Mucosa of descending colon (tissue), 3 donors: Measurements from ENCODE around the gene MAFG. TPM values are rescaled to one million over a fixed set of nuclear protein-coding genes. Genes with fewer than 3 reads are reported as not detected.
A peak's percentile ranks its signal among the peaks of the same experiment; 100 is the strongest.

ENCODE experiments used
- ATAC-seq: fragments of 200-7000 bp; cut with Tn5 transposase; one replicate; pipeline ENCODE4 v1.9.1; 2020; ENCODE audit warnings: mild to moderate bottlenecking, moderate library complexity
- DNase-seq, 3 donors: peaks; one replicate each; pipeline ENCODE4 v3.0.0-alpha.2; 2020
- H3K36me3 ChIP-seq: fragments of 200-600 bp; one replicate; pipeline ENCODE4 v1.8.0; 2021; ENCODE audit warnings: low read depth, mild to moderate bottlenecking
- H3K4me1 ChIP-seq: fragments of 200-600 bp; one replicate; pipeline ENCODE4 v1.8.0; 2021; ENCODE audit warnings: low read depth, mild to moderate bottlenecking
- H3K4me3 ChIP-seq: fragments of 200-600 bp; one replicate; pipeline ENCODE4 v1.8.0; 2021; ENCODE audit warnings: mild to moderate bottlenecking
- H3K9me3 ChIP-seq: fragments of 200-600 bp; one replicate; pipeline ENCODE4 v1.8.0; 2021; ENCODE audit warnings: mild to moderate bottlenecking
- intact Hi-C, 2 donors: fragments of 100-400 bp; cut with DNase I in 1 of 2; cut with micrococcal nuclease in 1 of 2; formaldehyde crosslinking; loops; one replicate each; pipeline versions ENCODE4 v1.11.0 to v1.11.1; 2022; cut with DNase I, micrococcal nuclease
- total RNA-seq, 3 donors: library from RNA; stranded (reverse); fragmentation: NEBNext Ultra II Directional in 2 of 3; extraction: Animal tissue kit (Norgen Biotek cat#: 25700) in 2 of 3; gene quantifications; one replicate each; pipeline versions ENCODE4 v1.2.1 to v1.2.4, GENCODE V29; 2021 to 2023
- TF ChIP-seq, protein P1 (sequence below): fragments of 200-600 bp; IDR thresholded peaks from one replicate; pipeline ENCODE4 v1.8.0; 2022; ENCODE audit warnings: antibody characterized with exemption, mild to moderate bottlenecking
- donor health status: DM: no; HTN: no; CAD: no; lungs with moderate emphysema.
- donor health status: DM: no; HTN: no; CAD: no.
- donor health status: DM: no; HTN: yes; CAD: no.

The MAFG gene
- total RNA-seq, 3 donors from 2014 or later, result 17.4 to 34.0 (median 21.1) TPM

DNA sequence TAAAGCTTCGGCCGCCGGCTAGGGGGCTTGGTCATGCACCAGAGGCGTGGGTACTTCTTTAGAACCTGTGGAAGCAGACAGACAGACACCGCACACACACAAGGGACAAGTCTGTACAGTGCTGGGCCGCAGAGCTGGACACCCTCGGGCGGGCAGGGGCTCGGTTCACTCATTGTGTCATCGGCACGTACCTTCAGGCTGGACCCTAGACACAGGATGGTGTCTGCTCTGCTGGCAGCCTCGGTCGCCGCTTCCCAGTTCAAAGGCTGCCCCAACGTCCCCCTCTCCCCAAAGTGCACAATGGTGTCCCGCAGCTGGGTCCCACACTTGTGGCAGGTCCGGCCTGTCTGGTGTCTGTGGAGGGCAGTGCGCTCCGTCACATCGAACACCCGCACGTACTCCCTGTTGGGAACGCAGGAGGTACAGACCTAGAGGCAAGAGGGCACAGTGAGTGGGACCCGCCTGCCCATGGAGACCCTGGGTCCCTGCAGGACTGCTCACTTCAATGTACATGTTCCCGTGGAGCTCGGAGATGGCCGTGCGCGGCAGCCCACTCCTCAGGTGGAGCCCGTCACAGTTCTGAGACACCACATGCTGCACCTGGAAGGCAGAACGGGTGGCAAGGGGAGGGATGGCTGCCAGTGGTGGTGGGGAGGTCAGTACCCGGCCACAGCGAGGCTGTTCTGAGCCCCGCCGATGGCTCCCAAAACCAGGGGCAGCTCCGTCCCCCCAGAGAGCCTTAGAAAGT is 13.3 kb downstream of the MAFG start:
- Histone ChIP-seq H3K9me3 (no peaks in the 10 kb centered on the region), H3K4me3 (no peak overlapping the region), H3K36me3 (peaks cover 9% of the 10 kb centered on the region), H3K4me1 (peaks cover 31% of the 10 kb centered on the region)
- ATAC-seq, result no peak
- TF ChIP-seq, protein P1, sequence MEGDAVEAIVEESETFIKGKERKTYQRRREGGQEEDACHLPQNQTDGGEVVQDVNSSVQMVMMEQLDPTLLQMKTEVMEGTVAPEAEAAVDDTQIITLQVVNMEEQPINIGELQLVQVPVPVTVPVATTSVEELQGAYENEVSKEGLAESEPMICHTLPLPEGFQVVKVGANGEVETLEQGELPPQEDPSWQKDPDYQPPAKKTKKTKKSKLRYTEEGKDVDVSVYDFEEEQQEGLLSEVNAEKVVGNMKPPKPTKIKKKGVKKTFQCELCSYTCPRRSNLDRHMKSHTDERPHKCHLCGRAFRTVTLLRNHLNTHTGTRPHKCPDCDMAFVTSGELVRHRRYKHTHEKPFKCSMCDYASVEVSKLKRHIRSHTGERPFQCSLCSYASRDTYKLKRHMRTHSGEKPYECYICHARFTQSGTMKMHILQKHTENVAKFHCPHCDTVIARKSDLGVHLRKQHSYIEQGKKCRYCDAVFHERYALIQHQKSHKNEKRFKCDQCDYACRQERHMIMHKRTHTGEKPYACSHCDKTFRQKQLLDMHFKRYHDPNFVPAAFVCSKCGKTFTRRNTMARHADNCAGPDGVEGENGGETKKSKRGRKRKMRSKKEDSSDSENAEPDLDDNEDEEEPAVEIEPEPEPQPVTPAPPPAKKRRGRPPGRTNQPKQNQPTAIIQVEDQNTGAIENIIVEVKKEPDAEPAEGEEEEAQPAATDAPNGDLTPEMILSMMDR, result no peak
- intact Hi-C loops, result no loop called here
- no peak for DNase-seq

DNA sequence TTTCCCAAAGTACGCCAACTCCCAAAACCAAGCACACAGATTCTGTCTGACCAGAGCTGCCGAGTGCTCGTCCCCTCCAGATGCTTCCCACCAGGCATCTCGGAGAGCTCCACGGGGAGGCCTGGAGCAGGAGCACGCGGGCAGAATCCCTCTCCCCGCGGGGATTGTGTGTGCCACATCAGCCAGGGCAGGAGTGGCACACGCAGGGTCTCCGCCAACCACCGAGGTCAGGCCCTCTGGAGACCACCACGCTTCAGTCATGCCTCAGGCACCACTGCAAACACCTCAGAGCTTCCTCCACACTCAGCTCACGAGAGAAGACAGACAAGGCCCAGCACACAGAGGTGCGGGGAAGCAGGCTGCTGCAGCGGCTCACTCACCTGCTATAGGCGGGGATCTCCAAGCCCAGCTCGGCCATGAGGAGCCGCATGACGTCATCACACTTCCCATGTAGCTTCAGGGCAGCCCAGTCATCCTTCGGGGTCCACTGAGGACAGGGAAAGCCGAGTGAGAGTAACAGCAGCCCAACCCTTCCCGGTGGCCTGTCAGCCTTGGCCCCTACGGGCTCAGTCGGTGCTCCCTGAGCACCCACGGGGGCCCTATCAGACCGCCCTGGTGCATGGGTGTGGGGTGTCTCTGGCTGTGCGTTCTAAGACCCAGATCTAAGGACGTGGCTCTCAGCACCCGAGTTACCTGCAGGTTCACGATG is 14.0 kb downstream of the MAFG start:
- no peak for DNase-seq
- intact Hi-C loops, result no loop called here
- Histone ChIP-seq H3K36me3 (peaks cover 9% of the 10 kb centered on the region), H3K9me3 (no peaks in the 10 kb centered on the region), H3K4me3 (no peak overlapping the region), H3K4me1 (peaks cover 27% of the 10 kb centered on the region)
- TF ChIP-seq, protein P1, result no peak
- ATAC-seq, result no peak

DNA sequence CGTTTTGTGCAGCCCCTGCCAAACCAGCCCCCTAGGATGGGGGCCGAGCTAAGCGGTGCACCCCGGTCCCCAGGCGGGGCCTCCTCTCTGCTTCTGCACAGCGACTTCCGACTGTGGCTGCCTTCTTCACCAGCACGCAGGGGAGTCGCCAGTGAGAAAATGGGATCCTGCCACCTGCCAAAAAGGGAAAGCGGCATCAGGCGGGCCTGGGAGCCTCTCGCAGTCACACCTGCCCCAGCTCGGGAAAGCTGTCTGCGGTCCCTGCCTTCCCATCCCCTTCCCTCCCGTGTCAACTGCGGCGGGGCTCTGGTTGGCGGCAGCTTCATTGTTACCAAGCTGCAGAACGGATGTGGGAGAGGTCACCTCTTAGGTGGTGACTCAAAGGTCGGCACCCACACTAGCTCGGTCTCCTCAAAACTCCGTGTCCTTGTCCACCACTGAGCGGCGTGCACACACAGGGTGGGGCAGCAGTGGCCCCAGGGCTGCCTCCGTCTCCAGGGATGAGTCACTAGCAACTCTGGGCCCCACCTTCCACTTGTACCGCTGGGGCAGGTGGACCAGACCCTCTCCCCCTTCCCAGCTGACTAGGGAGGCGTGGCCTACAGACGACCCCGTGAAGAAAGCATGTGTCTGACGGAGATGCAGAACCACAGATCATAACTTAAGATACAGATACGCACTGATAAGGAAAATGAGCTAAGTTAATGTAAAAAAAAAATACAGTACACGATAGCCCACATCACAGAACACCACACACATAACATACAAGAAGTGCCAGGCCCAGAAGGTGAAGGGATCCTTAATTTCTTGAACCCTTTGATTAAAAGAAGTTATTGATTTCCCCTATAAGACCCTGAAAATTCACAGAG is 14.9 kb downstream of the MAFG start:
- intact Hi-C loops, result no loop called here
- Histone ChIP-seq H3K9me3 (no peaks in the 10 kb centered on the region), H3K4me1 (peaks cover 22% of the 10 kb centered on the region), H3K4me3 (no peak overlapping the region), H3K36me3 (peaks cover 9% of the 10 kb centered on the region)
- TF ChIP-seq, protein P1, result no peak
- ATAC-seq, result no peak
- DNase-seq, result no peak

DNA sequence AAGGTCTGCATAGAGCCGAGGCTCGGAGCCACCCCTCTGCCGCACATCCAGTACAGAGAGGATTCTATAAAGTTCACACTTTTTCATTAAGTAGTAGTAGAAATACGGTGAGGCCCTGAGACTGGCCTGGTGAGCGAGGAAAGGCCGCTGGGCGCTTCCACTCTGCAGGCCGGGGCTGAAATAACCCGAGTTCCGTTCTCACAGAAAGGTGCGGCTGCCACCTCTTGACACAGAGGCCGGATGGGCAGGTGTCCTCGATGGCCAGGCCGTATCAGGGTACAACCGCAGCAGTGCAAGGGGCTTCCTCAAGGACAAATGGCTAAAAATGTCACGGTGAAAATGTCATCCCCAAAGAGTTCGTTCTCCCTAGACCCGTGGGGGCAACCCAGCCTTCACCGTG is 15.6 kb downstream of the MAFG start:
- ATAC-seq (no peak), DNase-seq (no peak)
- TF ChIP-seq, protein P1, result no peak
- H3K4me1 ChIP-seq, result peaks cover 22% of the 10 kb centered on the region
- intact Hi-C loops, result no loop called here
- no peak overlapping the region for H3K4me3 ChIP-seq
- no peaks in the 10 kb centered on the region for H3K9me3 ChIP-seq
- peaks cover 9% of the 10 kb centered on the region for H3K36me3 ChIP-seq

DNA sequence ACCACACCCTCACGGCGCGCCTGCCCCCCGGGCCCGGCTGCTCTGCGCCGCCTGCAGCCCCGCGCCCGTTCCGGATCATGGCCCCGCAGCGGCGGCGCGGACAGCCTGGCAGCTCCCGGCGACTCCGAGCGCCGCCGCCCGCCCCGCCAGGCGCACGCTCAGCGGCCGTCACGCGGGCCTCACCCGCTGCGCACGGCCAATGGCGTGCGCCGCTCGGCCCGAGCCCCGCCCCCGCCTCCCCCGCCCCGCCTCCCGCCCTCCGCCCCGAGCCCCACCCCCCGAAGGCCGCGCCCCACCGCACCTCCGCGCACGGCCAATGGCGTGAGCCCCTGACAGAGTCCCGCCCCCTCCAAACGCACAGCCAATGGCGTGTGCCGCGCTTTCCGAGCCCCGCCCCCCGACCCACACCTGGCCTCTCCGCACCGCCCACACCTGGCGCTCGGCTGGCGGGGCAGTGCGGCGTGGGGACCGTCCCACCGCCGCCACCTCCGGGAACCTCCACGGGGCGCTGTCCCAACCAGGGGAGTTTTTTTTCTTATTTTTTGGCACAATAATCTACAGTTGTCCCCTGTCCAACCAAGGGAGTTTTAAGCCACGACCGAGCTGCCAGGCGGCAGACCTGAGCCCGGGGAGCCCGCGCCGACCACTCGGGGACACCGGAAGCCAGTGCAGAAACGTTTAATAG is 16.1 kb downstream of the MAFG start, which contains the start of gene PCYT2:
Gene PCYT2 (minus strand): TSS at position 123 of the 685 bp plus-strand sequence. CDS start 44 bp downstream, at position 79.
- intact Hi-C loops, result no loop called here
- Histone ChIP-seq H3K4me1 (peaks cover 17% of the 10 kb centered on the region), H3K36me3 (peaks cover 9% of the 10 kb centered on the region), H3K9me3 (no peaks in the 10 kb centered on the region), H3K4me3 (peak within 1 kb of the TSS; percentile 70)
- ATAC-seq (peak; percentile 94), DNase-seq (peak; percentile 94 to 96 (median 96))
- TF ChIP-seq, protein P1, result no peak
